ENCODE data around the gene BEGAIN.

GRCh38 chr14:100582496-100583165, 4.6 kb downstream of the BEGAIN start:
- TF ChIP-seq, protein P1, sequence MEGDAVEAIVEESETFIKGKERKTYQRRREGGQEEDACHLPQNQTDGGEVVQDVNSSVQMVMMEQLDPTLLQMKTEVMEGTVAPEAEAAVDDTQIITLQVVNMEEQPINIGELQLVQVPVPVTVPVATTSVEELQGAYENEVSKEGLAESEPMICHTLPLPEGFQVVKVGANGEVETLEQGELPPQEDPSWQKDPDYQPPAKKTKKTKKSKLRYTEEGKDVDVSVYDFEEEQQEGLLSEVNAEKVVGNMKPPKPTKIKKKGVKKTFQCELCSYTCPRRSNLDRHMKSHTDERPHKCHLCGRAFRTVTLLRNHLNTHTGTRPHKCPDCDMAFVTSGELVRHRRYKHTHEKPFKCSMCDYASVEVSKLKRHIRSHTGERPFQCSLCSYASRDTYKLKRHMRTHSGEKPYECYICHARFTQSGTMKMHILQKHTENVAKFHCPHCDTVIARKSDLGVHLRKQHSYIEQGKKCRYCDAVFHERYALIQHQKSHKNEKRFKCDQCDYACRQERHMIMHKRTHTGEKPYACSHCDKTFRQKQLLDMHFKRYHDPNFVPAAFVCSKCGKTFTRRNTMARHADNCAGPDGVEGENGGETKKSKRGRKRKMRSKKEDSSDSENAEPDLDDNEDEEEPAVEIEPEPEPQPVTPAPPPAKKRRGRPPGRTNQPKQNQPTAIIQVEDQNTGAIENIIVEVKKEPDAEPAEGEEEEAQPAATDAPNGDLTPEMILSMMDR (IDR thresholded peaks at IDR 0.05): no peak
- no peak for TF ChIP-seq POLR2A (IDR thresholded peaks at IDR 0.05)

All from adrenal gland (tissue), 5 donors.